Measurements from ENCODE around the gene ARHGAP29.
A peak's percentile ranks its signal among the peaks of the same experiment; 100 is the strongest.

ARHGAP29 gene

GRCh38 chr1:94245747-94246438, 8.5 kb upstream of the ARHGAP29 start:
- H3K14ac ChIP-seq (ENCODE audit: low read length) = no peak overlapping the region
- no peak overlapping the region for H2BK12ac ChIP-seq (ENCODE audit: low read length)
- no peak overlapping the region for H2BK5ac ChIP-seq (ENCODE audit: low read depth, low read length, poor library complexity)
- H3K9me3 ChIP-seq (ENCODE audit: insufficient read depth, low read depth, low read length) = no peaks in the 10 kb centered on the region
- no CpG with 5 or more reads among the region's 5 CpGs for WGBS (ENCODE audit: extremely low coverage, insufficient coverage, insufficient read length)
- no peak overlapping the region for H2BK120ac ChIP-seq (ENCODE audit: insufficient read depth, low read length, poor library complexity)
- H3K23ac ChIP-seq (ENCODE audit: low read length) = no peak overlapping the region
- H2AFZ ChIP-seq (ENCODE audit: insufficient read depth, low read length, poor library complexity) = no peak overlapping the region
- H3K79me2 ChIP-seq (ENCODE audit: control insufficient read depth, insufficient read depth, low read length, poor library complexity) = peaks cover 11% of the 10 kb centered on the region
- peak overlapping the region; percentile 3 for H3K4ac ChIP-seq (ENCODE audit: low read depth, low read length)
- H3K4me3 ChIP-seq (ENCODE audit: low read depth, low read length) = no peak overlapping the region
- H4K8ac ChIP-seq (ENCODE audit: low read depth, low read length) = no peak overlapping the region
- peaks cover 2 to 5% of the 10 kb centered on the region in 2 experiments for H3K4me1 ChIP-seq (ENCODE audit: control insufficient read depth in 1 of 2, insufficient read depth in 2 of 2, low read length in 2 of 2)
- H3K18ac ChIP-seq (ENCODE audit: low read length) = no peak overlapping the region
- no peak overlapping the region for H3K27ac ChIP-seq (ENCODE audit: low read depth, low read length)
- H3K9ac ChIP-seq (ENCODE audit: low read length) = no peak overlapping the region
- peak in 1 of 2 donors; percentile 22 for DNase-seq
- peaks cover 9% of the 10 kb centered on the region for H3K79me1 ChIP-seq (ENCODE audit: low read length)
- no peaks in the 10 kb centered on the region for H3K36me3 ChIP-seq (ENCODE audit: control insufficient read depth in 1 of 2, insufficient read depth in 2 of 2, low read length in 2 of 2)
- no peak overlapping the region for H4K12ac ChIP-seq (ENCODE audit: low read depth, low read length)
- no peak overlapping the region for H2AK5ac ChIP-seq (ENCODE audit: low read length)
- peak overlapping the region; percentile 46 for H3K4me2 ChIP-seq (ENCODE audit: low read length)
- H3K27me3 ChIP-seq (ENCODE audit: insufficient read depth, low read length) = no peaks in the 10 kb centered on the region
- H4K91ac ChIP-seq (ENCODE audit: low read depth, low read length) = no peak overlapping the region

- H3K4ac ChIP-seq (ENCODE audit: low read depth, low read length) = no peak overlapping the region
- H2BK12ac ChIP-seq (ENCODE audit: low read length) = no peak overlapping the region
- no peak overlapping the region for H4K12ac ChIP-seq (ENCODE audit: low read depth, low read length)
- no peaks in the 10 kb centered on the region for H3K36me3 ChIP-seq (ENCODE audit: control insufficient read depth in 1 of 2, insufficient read depth in 2 of 2, low read length in 2 of 2)
- H3K27ac ChIP-seq (ENCODE audit: low read depth, low read length) = no peak overlapping the region
- H3K18ac ChIP-seq (ENCODE audit: low read length) = no peak overlapping the region
- no peak overlapping the region for H3K4me2 ChIP-seq (ENCODE audit: low read length)
- H3K79me1 ChIP-seq (ENCODE audit: low read length) = peaks cover 10% of the 10 kb centered on the region
- H3K23ac ChIP-seq (ENCODE audit: low read length) = no peak overlapping the region
- no peak for DNase-seq
- H2BK5ac ChIP-seq (ENCODE audit: low read depth, low read length, poor library complexity) = no peak overlapping the region
- H2BK120ac ChIP-seq (ENCODE audit: insufficient read depth, low read length, poor library complexity) = no peak overlapping the region
- H3K9me3 ChIP-seq (ENCODE audit: insufficient read depth, low read depth, low read length) = no peaks in the 10 kb centered on the region
- H3K27me3 ChIP-seq (ENCODE audit: insufficient read depth, low read length) = no peaks in the 10 kb centered on the region
- H3K4me3 ChIP-seq (ENCODE audit: low read depth, low read length) = no peak overlapping the region
- no peak overlapping the region for H4K91ac ChIP-seq (ENCODE audit: low read depth, low read length)
- H3K79me2 ChIP-seq (ENCODE audit: control insufficient read depth, insufficient read depth, low read length, poor library complexity) = peaks cover 13% of the 10 kb centered on the region
- no peak overlapping the region for H3K9ac ChIP-seq (ENCODE audit: low read length)
- no peak overlapping the region for H2AK5ac ChIP-seq (ENCODE audit: low read length)
- no peak overlapping the region for H3K14ac ChIP-seq (ENCODE audit: low read length)
- no peak overlapping the region for H4K8ac ChIP-seq (ENCODE audit: low read depth, low read length)
- peaks cover 0 to 3% of the 10 kb centered on the region in 2 experiments for H3K4me1 ChIP-seq (ENCODE audit: control insufficient read depth in 1 of 2, insufficient read depth in 2 of 2, low read length in 2 of 2)
- no peak overlapping the region for H2AFZ ChIP-seq (ENCODE audit: insufficient read depth, low read length, poor library complexity)
Observed at GRCh38 chr1:94244816-94245215, 7.4 kb upstream of the ARHGAP29 start.

GRCh38 chr1:94243665-94244064, 6.3 kb upstream of the ARHGAP29 start:
- no peak overlapping the region for H4K8ac ChIP-seq (ENCODE audit: low read depth, low read length)
- peaks cover 16% of the 10 kb centered on the region for H3K79me2 ChIP-seq (ENCODE audit: control insufficient read depth, insufficient read depth, low read length, poor library complexity)
- H2BK120ac ChIP-seq (ENCODE audit: insufficient read depth, low read length, poor library complexity) = no peak overlapping the region
- H4K91ac ChIP-seq (ENCODE audit: low read depth, low read length) = no peak overlapping the region
- no peak overlapping the region for H3K4me2 ChIP-seq (ENCODE audit: low read length)
- no peak overlapping the region for H3K27ac ChIP-seq (ENCODE audit: low read depth, low read length)
- no peak overlapping the region for H3K23ac ChIP-seq (ENCODE audit: low read length)
- no peak overlapping the region for H2BK12ac ChIP-seq (ENCODE audit: low read length)
- no peak for DNase-seq
- H3K9ac ChIP-seq (ENCODE audit: low read length) = no peak overlapping the region
- H3K14ac ChIP-seq (ENCODE audit: low read length) = no peak overlapping the region
- H2BK5ac ChIP-seq (ENCODE audit: low read depth, low read length, poor library complexity) = no peak overlapping the region
- H3K27me3 ChIP-seq (ENCODE audit: insufficient read depth, low read length) = no peaks in the 10 kb centered on the region
- H3K9me3 ChIP-seq (ENCODE audit: insufficient read depth, low read depth, low read length) = no peaks in the 10 kb centered on the region
- peaks cover 0 to 4% of the 10 kb centered on the region in 2 experiments for H3K4me1 ChIP-seq (ENCODE audit: control insufficient read depth in 1 of 2, insufficient read depth in 2 of 2, low read length in 2 of 2)
- peaks cover 11% of the 10 kb centered on the region for H3K79me1 ChIP-seq (ENCODE audit: low read length)
- H3K36me3 ChIP-seq (ENCODE audit: control insufficient read depth in 1 of 2, insufficient read depth in 2 of 2, low read length in 2 of 2) = no peaks in the 10 kb centered on the region
- H3K4me3 ChIP-seq (ENCODE audit: low read depth, low read length) = no peak overlapping the region
- no CpG with 5 or more reads among the region's 2 CpGs for WGBS (ENCODE audit: extremely low coverage, insufficient coverage, insufficient read length)
- H3K18ac ChIP-seq (ENCODE audit: low read length) = no peak overlapping the region
- H3K4ac ChIP-seq (ENCODE audit: low read depth, low read length) = no peak overlapping the region
- no peak overlapping the region for H2AK5ac ChIP-seq (ENCODE audit: low read length)
- H2AFZ ChIP-seq (ENCODE audit: insufficient read depth, low read length, poor library complexity) = no peak overlapping the region
- no peak overlapping the region for H4K12ac ChIP-seq (ENCODE audit: low read depth, low read length)

- Histone ChIP-seq H3K27me3 (ENCODE audit: insufficient read depth, low read length) (no peaks in the 10 kb centered on the region), H3K79me2 (ENCODE audit: control insufficient read depth, insufficient read depth, low read length, poor library complexity) (peaks cover 23% of the 10 kb centered on the region), H3K27ac (ENCODE audit: low read depth, low read length) (no peak overlapping the region), H3K4me3 (ENCODE audit: low read depth, low read length) (no peak overlapping the region), H4K12ac (ENCODE audit: low read depth, low read length) (no peak overlapping the region), H3K9me3 (ENCODE audit: insufficient read depth, low read depth, low read length) (no peaks in the 10 kb centered on the region), H2BK5ac (ENCODE audit: low read depth, low read length, poor library complexity) (no peak overlapping the region), H2BK120ac (ENCODE audit: insufficient read depth, low read length, poor library complexity) (no peak overlapping the region), H3K14ac (ENCODE audit: low read length) (no peak overlapping the region), H3K4me1 (ENCODE audit: control insufficient read depth in 1 of 2, insufficient read depth in 2 of 2, low read length in 2 of 2) (peaks cover 2 to 5% of the 10 kb centered on the region in 2 experiments), H3K79me1 (ENCODE audit: low read length) (peaks cover 14% of the 10 kb centered on the region), H2BK12ac (ENCODE audit: low read length) (no peak overlapping the region), H3K18ac (ENCODE audit: low read length) (no peak overlapping the region), H2AFZ (ENCODE audit: insufficient read depth, low read length, poor library complexity) (no peak overlapping the region), H3K4me2 (ENCODE audit: low read length) (no peak overlapping the region), H2AK5ac (ENCODE audit: low read length) (no peak overlapping the region), H3K23ac (ENCODE audit: low read length) (no peak overlapping the region), H4K91ac (ENCODE audit: low read depth, low read length) (no peak overlapping the region), H4K8ac (ENCODE audit: low read depth, low read length) (no peak overlapping the region), H3K36me3 (ENCODE audit: control insufficient read depth in 1 of 2, insufficient read depth in 2 of 2, low read length in 2 of 2) (no peaks in the 10 kb centered on the region), H3K9ac (ENCODE audit: low read length) (no peak overlapping the region), H3K4ac (ENCODE audit: low read depth, low read length) (no peak overlapping the region)
- DNase-seq = no peak
Observed at GRCh38 chr1:94240822-94241221, 3.4 kb upstream of the ARHGAP29 start.
